GM19467 (cell line): ENCODE measurements around the gene S100G.

Experiments used
- ATAC-seq: cut with Tn5 transposase; IDR thresholded peaks from one replicate; pipeline ENCODE4 v1.9.1; 2021; ENCODE audit warnings: mild to moderate bottlenecking, moderate library complexity; ENCODE audit not compliant: unreplicated experiment

S100G gene

DNA sequence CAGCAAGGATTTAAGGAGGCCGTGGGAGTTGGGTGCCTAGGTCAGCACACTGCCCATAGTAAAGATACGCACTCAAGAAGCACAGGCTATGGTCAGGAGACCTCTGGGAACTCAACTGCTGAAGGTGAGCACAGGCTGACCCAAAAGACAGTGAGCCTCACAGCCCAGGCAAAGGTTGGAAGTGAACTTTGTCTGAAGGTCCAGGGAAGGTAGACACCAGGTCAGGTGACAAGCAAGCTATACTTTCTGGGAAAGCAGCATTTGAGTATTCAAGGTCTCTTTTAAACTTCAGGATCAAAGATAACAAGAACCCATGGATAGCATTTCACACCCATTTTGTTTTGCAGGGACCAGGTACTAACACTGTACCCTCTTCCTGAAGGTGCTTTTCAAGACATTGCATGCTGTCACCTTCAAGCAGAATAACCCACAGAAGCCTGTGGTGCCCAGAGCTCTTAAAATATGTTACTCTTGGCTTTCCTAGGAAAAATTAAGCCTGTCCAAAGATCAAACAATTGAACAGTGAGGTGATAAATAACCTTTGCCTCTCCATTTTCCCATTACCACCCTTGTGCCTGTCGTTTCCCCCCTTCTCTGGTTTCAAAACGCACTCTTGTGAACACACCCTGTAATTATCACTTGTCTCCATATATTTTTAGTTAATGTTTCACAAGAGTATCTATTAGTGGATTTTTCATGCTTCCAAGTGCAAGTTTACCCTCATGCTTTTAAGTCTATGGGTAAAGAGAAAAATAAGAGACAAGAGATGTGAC is 3.4 kb upstream of the S100G start:
- ATAC-seq = no peak

DNA sequence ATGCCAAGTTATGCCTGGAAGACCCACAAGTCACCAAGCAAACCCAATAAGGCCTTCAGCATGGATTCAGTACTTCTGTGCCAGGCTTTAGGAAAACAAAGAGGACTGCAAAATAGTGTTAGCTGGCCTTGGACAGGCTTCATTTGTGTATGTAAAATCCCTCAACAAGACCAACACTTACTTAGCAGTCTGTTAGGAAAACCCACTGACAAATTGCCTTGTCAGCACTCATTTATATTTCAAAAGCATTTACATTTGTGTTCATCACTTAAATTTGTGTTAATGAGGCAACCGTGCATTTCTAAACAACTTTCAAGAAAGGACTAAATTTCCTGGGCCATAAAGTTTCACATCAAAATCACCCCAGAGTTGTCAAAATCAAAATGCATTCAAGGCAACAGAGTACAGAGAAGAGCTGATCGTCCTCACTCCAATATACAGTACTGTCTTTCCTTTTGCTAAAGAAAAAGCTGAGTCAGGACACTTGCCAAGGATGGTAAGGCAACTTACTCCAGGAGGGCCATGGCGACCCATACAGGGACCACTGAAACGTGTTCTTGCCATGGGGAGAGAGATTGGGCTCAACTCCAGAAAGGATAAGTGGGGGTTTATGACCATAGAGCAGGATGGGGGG is 1.6 kb downstream of the S100G start:
- ATAC-seq = no peak

DNA sequence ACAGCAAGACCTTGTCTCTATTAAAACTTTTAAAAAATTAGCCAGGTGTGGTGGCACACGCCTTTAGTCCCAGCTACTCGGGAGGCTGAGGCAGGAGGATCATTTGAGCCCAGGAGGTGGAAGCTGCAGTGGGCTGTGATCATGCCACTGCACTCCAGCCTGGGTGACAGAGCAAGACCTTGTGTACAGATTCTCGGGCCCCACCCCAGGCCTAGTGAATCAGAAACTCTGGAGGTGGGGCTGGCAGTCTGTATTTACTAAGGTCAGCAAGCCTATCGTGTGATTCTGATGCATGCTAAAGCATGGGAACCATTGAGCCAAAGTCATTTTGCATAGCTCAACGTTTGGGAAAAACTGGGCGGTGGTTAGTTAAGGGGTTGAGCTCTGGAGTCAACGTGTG is 3.5 kb downstream of the S100G start:
- ATAC-seq = no peak

DNA sequence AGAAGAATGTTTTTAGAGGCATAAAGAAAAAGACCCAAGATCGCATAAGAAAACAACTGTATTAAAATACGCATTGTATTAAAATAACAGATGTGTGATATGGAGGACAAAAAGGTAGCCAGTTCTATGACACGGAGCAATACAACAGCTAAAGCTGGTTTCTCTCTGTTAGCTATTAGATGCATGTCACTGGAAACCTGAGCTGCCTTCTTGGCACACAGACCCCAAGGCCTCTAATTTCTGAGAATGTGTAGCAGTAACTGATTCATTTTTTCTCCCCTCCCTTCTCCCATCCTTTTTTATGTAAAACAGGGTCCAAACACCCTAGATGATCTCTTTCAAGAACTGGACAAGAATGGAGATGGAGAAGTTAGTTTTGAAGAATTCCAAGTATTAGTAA is 4.1 kb downstream of the S100G start:
- no peak for ATAC-seq

DNA sequence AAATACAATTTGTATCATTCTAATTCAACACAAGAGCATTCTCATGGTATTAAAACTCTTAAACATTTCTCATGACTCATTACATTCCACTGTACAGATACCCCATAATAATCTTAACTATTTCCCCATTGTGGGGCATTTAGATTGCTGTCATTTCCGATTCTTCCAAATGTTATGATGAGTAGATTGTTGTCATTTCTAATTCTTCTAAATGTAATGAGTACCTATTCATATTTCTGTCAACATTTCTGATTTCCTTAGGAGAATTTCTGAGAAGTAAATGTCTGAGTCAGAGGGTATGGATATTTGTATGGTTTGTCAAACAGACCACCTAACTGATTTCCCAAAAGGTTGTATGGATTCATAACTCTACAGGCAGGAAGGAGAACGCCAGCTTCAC is 8.3 kb downstream of the S100G start:
- ATAC-seq = no peak

DNA sequence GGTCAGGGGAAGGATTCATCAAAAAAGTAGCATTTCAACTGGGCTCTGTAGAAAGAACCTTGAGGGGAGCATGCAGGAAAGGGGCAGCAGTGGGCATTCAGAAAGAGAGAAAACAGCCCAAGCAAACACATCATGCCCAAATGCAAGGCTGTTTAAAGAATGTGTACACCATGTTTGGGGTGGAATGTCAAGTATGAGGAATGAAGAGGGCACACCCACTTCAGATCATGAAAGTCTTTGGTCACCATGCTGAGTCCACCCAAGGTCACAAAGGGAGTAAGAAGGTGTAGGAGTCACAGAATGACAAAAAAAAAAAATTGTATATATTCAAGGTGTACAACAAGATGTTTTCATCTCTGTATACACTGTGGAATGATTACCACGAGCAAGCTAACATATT is 9.4 kb downstream of the S100G start:
- no peak for ATAC-seq

DNA sequence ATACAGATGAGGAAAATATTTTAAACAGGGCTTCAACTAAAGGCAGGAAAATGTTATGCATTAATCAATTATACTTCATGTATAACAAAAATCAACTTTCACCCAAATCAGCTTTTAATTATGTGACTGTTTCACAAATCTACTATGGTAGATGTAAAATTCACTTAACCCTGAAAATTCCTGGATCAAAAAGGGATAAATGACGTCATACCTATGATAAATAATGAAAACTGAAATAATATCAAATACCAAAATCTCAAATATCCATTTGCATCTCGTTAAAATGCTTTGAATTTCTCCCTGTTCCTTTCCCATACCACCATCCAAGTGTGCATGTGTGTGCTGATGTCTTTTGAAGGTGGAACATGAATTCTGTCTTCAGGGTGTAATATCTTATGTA is 11.5 kb downstream of the S100G start:
- no peak for ATAC-seq

DNA sequence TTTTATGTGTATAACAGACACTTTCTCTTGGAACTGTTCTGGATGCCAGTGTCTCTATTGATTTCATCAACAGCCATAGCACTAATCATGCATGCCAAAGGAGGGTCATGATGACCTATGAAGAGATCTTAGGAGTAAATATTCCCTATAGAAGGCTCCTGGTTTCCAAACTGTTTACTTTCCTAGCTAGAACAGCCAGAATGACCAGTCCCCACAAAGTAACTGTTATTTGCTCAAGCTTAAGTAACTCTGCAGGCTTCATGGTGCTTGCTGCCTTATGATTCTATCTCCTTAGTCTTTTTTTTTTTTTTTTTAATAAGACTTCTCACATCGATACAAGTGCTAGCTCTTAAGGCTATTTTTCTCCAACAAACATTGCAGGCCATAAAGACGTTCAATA is 12.4 kb downstream of the S100G start:
- ATAC-seq = no peak

DNA sequence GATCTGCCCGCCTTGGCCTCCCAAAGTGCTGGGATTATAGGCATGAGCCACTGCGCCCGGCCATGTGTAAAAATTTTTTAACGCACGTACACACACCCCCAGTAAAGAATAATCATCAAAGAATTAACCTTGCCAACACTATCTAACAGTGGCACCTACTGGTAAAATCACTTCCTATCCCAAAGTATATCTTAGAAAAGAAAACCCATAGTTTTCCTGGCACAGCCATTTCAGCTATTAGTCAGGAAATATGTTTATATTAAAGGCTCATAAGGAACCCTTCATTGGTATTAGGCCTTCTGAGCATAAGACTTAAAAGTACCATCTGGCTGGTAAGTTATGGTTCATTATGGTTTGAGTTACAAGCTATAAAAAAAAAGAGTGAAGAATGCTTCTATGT is 14.1 kb downstream of the S100G start:
- no peak for ATAC-seq

DNA sequence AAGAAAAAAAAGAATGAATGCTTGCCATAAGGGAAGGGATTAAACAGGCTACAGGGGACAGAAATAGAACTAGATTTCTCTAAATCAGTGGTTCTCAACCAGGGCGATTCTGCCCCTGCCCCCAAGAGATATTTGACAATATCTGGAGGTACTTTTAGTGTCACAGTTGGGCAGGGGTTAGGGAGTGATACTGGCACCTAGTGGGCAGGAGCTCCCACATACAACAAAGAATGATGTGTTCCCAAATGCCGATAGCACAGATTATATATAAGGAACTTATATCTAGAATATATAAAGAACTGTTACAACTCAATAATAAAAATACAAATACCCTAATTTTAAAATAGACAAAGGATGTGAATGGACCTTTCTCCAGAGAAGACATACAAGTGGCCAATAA is 14.7 kb downstream of the S100G start:
- ATAC-seq = no peak

DNA sequence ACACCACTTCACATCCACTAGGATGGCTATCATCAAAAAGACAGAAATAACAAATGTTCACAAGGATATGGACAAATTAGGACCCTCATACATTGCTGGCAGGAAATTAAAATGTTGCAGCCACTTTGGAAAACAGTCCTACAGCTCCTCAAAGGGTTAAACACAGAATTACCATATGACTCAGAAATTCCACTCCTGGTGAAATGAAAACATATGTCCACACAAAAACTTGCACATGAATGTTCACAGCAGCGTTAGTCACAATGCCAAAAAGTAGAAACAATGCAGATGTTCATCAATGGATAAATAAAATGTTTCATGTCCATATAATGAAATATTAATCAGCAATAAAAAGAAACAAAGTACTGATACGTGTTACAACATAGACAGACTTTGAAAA is 15.1 kb downstream of the S100G start:
- ATAC-seq = no peak

DNA sequence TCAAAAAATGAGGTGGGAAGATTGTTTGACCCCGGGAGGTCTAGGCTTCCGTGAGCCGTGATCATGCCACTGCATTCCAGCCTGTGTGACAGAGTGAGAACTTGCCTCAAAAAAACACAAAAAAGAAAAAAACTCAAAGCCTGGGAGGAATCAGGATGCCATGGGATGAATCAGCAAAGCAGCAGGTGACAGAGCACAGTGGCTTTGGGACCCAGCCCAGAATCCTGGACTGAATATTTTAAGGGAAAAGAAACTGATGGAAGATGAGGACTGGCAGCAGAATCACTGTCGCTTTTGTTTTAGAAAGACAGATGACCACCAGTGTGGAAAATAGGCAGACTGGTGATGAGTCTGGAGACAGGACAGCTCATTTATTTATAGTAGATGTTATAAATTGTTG is 16.6 kb downstream of the S100G start:
- ATAC-seq = no peak

DNA sequence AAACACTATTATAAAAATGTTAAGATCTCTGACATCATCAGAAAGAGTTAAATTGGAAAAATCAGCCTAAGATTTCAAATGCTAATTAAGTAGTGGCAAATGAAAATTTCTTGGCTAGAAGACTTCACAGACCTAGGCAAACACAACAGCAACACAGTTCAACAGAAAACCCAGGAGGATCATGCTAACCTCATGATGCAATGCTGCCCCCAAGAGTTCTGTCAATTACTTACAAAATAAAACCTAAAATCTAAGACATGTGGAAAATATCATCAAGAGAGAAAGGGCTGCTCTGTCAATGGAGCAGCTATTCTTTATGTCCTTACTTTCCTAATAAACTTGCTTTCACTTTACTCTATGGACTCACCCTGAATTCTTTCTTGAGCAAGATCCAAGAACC is 21.0 kb downstream of the S100G start:
- ATAC-seq = no peak

DNA sequence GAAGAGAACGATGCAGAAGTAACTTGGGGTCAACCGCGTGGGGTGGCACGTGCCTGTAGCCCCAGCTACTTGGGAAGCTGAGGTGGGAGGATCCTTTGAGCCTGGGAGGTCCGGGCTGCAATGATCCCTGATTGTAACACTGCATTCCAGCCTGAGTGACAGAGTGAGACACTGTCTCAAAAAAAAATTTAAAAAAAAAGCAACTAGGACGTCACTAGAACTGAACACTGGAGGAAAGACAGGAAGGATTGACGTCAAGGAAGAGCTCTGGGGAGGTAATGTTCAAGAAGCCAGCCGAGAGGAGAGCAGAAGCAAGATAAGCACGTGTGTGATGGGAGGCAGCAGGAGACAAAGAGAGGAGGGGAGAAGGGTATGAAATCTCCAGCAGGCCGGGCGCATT is 28.7 kb downstream of the S100G start:
- ATAC-seq = no peak

DNA sequence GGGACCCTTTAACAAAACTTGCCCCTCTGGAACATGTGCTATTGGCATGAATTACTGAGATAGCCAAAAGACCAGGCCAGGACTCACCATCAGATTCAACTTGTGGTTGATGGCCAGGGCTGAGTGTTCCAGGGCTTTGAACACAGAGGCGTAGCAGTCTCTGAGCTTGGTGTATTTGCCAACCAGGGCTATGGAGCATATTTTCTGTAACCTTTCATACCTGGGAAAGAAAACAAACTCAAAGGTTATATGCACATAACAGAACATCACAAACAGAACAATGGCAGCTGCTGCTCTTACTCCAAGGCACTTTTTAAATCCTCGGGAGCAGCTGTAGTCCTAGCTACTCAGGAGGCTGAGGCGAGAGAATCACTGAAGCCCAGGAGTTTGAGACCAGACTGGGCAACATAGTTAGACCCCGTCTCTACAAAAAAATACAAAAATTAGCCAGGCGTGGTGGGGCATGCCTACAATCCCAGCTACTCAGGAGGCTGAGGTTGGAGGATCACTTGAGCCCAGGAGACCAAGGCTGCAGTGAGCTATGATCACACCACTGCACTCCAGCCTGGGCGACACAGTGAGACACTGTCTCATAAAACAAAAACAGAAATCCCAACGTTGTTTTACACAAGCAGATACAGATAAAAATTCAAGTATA is 33.2 kb downstream of the S100G start:
- ATAC-seq = no peak

DNA sequence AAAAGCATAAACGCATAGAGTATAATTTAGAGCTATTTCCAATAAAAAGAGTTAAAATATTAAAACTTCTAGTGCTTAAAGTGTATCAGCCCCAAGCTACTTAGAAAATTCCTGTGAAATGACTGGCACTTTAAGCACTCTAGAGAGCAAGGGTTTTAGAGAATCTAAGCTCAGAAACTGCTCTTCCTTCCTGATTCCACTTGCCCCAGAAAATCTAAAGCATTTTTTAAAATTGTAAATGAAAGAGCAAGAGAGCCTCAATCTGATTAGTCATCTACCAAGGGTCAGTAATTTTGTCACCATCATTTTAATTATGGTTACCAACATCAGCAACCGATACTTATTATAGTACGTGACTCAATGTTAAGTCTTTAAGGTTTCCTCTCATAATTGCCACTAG is 37.6 kb downstream of the S100G start:
- ATAC-seq = no peak

DNA sequence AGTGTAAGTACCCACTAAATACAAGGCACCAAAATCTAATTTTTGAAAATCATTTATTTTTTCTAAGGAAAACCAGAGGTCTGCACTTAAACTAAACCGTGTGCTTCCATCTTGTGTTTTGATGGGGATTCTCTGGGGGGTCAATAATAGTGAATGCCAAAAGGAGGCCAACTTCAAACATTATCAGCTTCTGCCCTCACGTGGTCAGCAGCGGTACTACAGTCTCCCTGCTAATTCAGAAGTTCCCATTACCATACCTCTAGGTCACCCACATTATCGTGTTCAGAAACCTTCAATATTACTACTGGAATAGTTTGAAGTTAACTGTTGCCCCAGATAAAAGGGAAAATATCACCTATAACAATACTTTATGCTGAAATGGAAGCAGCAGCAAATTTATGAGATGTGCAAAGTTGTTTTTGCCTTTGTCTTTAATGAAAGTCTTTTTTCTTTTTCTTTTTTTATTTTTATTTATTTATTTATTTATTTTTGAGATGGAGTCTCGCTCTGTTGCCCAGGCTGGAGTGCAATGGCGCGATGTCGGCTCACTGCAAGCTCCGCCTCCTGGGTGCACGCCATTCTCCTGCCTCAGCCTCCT is 45.2 kb downstream of the S100G start:
- no peak for ATAC-seq

DNA sequence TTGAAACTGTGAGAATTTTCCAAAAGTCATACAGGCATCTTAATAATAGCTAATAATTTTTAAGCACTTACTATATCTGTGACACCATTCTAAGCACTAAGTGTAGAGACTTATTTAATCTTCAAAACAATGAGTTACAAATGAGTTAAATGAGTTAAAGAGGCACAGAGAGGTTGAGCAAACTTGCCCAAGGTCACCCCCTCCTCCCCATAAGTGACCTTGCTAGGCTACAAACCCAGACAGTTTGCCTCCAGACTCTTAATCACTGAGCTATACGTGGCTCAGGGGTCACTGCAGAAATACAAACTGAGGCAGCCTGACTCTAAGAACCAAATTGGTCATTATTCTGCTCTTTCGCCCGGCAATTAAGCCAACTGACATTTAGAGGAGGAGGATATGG is 47.0 kb downstream of the S100G start:
- no peak for ATAC-seq

DNA sequence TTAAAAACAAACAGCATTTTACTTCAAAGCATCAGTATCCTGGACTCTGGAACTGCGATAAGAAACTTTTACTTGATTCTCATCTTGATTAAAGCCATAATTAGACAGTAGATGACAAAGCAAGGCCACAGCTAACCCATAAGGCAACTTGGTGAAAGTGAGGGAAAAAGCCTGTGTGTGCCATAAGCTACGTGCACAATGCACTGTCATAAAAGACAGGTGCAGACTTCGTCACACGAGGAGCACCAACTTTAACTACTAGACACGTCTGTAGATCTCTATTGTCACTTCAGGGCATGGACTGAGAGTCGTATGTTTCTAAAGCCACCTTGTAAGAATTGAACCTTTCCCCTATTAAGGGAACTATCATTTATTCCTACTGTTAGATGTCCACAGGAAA is 49.4 kb downstream of the S100G start:
- no peak for ATAC-seq

DNA sequence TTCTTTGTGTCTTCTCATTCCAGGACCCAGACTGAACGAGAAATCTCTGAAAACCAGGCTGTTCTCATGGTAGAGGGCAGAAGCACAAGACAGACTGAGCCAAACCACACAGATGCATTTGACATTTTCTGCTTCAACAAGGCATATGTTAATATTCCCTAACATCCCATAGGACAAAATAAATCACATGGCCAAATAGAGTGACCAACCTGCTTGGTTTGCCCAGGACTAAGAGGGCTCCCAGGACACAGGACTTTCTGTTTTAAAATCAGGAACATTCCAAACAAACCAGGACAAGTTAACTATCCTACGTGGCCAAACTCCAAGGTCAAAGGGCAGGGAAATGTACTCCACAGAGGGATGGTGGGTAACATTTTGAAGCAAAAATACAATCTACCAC is 50.8 kb downstream of the S100G start:
- ATAC-seq = no peak

DNA sequence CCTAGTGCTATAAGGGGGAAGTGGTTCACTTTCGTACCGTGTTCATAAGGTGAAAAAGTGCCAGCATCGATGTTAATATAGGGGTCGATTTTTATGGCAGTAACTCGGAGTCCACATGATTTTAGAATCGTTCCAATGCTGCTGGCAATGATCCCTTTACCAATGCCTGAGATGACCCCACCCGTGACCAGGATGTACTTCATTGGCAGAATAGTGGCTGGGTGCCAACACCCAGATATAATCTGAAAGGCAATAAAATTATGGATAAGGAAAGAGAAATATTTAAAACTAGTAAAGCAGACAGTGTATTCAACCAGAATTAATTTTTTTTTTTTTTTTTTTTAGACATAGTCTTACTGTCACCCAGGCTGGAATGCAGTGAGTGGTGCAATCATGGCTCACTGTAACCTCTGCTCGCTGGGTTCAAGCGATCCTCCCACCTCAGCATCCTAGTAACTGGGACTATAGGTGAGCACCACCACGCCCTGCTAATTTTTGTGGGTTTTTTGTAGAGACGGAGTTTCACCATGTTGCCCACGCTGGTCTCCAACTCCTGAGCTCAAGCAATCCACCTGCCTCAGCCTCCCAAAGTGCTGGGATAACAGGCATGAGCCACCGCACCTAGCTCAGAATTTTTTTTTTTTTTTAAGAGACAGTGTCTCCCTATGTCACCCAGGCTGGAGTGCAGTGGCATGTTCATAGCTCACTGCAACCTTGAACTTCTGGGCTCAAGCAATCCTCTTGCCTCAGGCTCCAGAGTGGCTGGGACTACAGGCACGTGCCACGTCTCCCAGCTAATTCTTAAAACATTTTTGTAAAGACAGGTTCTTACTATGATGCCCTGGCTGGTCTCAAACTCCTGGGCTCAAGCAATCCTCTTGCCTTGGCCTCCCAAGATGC is 53.0 kb downstream of the S100G start:
- no peak for ATAC-seq
